NOMO-1 treated with dmso at 0.1 percent for 144 hours (cell line): ENCODE data around the gene SLC6A14.

ENCODE experiments used
- DNase-seq: peaks from one replicate; lab custom pipeline; 2025; ENCODE audit not compliant: unreplicated experiment; lab: John Stamatoyannopoulos, UW

SLC6A14 gene, protein sequence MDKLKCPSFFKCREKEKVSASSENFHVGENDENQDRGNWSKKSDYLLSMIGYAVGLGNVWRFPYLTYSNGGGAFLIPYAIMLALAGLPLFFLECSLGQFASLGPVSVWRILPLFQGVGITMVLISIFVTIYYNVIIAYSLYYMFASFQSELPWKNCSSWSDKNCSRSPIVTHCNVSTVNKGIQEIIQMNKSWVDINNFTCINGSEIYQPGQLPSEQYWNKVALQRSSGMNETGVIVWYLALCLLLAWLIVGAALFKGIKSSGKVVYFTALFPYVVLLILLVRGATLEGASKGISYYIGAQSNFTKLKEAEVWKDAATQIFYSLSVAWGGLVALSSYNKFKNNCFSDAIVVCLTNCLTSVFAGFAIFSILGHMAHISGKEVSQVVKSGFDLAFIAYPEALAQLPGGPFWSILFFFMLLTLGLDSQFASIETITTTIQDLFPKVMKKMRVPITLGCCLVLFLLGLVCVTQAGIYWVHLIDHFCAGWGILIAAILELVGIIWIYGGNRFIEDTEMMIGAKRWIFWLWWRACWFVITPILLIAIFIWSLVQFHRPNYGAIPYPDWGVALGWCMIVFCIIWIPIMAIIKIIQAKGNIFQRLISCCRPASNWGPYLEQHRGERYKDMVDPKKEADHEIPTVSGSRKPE

DNA sequence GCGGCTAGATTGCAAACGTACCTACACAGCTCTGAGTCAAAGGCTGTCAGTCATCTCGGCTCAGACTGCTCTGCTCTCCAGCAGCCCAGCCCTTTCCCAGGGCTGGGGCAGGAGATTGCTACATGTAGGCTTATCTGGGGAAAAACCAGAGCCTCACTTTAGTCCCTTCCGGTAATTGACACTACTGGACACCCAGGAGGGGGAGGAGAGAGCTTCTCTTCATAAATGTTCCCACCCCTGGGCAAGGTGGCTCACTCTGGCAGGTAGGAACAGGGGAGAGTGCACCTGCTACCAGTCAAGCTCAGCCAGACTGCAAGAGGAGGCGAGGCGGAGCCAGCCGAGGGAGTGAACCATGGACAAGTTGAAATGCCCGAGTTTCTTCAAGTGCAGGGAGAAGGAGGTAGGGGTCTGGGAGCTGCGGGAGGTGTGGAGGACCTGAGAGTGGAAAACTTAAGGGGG, at the start of gene SLC6A14:
Gene SLC6A14 (plus strand): TSS at position 249 of the 459 bp plus-strand sequence. CDS start 104 bp downstream, at position 353.
- no peak for DNase-seq

DNA sequence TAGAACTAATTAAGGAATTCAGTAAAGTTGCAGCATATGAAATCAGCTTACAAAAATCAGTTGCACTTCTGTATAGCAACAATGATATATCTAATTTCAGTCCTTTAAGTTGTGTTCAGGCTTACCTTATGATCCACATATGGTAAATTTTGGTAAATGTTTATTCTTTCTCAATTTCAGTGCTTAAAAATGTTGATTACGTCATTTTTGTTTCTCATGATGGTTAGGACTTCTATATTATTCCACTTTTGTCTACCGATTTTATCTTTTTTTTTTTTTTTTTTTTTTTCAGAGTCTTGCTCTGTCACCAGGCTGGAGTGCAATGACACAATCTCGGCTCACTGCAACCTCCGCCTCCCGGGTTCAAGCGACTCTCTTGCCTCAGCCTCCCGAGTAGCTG, 40.7 kb upstream of the SLC6A14 start:
- no peak for DNase-seq

DNA sequence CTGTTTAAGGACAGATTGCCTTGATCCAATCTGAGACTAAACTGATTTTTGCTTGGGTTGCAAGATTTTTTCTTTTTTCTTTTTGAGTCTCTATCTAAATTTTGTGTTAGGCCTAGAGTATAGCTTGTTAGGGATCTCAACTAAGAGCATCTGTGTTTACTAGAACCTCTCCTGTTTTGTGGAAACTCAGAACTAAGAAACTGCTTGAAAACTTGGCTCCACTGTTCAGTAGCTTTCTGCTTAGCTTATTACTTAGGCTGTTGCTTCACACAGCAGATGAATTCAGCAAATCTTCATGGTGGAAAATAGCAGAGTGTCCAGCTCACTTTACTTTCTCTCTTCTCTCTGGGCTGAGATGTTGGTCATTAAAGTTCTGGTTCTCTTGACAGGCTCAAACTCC, 36.7 kb upstream of the SLC6A14 start:
- DNase-seq = no peak

DNA sequence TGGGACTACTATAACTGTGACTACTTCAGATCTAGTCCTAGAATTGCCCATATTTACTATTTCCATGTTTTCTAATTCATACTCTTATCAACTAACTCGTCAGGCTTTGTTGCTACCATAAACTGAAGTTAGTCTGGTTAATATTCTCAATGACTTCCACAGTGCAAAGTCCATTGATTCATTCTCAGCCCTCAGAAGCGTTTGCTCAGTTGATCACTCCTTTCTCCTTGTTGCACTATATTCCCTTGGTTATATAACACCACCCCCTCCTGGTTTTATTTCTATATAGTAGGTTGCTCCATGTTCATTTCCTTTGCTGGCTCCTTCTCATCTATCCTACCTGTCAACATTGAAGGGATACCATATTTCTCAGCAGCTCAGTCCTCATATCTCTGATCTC, 27.2 kb upstream of the SLC6A14 start:
- DNase-seq = no peak

DNA sequence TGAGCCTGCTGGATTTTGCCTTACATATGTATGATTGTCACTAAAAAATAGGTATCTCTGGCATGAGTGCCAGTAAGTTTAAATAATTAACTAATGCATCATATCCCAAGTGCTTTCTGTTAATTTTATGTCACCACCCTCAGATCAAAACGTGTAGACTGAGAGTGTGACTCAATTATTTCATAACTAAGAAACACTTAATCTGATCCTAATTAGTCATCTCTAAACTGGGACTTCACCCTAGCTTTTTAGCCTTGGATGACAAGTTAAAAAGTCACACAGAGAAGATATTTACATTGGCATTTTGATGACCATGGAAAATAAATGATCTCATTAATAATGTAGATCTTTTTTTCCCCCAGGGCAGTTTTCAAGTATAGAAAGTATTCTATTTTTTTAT, 23.1 kb upstream of the SLC6A14 start:
- DNase-seq = no peak

DNA sequence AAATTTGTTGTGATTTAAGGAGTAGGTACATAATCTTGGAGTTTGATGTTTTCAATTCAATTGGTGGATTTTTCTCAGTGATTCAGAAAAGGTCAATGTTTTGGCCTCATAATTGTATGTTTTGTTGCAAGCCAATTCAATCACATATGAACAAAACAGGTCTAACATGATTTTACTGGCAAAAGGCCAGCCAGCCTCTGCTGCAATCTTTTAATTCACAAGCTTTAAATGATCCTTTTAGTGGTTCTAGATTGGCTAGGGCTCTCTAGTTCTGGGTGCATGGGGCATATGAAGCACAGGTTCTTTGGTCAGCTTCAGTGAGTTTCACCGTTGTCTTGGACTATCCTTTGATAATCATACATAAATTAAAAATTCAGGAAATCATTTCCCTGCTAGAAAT, 19.2 kb upstream of the SLC6A14 start:
- no peak for DNase-seq

DNA sequence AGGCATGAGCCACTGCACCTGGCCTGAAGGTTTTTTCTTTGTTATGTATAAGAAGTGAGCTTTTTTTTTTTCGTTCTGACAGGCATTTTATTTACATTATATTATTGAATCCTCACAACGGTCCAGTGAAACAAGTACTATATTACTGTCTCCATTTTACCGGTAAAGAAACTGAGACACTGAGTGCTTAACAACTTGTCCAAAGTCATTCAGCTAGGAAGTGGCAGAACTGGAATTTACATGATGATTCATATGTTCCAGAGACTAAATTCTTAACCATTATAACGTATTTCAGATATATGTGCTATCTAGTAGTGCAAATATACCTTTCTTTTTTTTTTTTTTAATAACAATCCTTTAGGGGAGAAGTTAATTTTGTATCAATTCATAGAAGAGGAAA, 18.4 kb upstream of the SLC6A14 start:
- DNase-seq = no peak

DNA sequence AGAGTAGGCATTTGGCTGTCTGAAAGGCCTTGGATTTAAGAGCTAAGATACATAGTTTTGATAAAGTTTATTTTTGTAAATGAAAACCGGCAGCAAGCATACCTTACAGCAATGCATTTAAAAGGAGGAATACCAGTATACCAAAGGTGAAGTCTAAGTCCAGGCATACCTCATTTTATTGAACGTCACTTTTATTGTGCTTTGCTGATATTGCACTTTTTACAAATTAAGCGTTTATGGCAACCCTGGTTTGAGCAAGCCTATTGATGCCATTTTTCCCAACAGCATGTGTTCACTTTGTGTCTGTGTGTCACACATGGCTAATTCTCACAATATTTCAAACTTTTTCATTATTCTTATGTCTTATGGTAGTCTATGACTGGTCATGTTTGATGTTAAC, 8.4 kb upstream of the SLC6A14 start:
- DNase-seq = no peak

DNA sequence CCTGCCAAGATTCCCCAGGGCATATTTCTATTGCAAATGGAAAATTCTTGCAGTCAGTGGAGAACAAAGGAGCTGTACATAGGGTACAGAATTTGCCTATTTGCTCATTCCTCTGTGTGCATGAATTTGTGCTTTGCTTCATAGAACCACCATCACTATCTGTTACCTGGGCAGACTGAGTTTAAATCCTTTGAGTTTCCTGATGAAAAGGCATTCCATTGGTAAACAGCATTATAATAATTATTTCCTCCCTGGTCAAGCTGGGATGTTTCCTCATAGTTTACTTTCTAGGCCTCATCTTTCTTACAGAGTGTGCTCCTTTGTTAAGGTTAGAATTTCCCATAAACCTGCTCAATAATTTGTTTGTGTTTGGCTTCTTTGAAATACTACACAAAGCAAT, 809 bp upstream of the SLC6A14 start:
- DNase-seq = no peak

DNA sequence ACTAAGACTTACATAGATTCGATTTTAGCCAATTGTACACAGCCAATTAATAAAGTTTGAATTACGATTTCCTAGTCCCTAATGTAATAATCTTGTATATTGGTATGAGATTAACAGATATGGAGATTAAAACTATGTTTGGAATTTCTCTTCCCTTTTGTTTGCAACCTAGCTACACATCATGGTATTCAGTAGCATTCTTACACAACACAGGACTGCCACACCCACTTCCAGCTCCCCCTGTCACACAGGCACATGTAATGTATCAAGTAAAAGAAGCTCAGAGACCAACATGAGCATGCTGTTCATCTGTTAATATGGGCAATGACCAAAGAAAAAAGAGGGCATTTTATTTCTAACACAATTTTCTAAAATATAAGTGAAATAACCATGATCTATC, 12.8 kb downstream of the SLC6A14 start:
- DNase-seq = no peak

DNA sequence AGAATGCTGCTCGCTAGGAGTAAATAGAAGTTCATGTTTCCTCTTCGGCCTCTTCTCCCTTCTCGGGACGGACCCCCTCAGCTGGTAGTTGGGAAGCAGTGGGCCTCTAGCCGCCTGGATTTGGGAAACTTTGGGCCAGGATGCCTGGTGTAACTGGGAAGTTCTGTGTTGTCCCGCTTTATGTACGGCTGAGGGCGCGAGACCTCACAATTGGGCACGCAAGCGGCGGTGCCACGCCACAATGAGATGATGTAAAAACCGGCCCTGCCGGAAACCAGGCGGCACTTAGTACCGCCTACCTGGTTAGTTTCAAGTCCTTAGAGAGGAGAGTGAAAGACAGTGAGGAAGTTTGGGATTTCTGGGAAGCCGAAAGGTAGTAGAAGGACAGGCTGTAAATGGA, 26.4 kb downstream of the SLC6A14 start, which contains the start of gene CT83:
Gene CT83 (minus strand): TSS at position 155 of the 400 bp plus-strand sequence. CDS start 120 bp downstream, at position 35.
- DNase-seq = no peak

DNA sequence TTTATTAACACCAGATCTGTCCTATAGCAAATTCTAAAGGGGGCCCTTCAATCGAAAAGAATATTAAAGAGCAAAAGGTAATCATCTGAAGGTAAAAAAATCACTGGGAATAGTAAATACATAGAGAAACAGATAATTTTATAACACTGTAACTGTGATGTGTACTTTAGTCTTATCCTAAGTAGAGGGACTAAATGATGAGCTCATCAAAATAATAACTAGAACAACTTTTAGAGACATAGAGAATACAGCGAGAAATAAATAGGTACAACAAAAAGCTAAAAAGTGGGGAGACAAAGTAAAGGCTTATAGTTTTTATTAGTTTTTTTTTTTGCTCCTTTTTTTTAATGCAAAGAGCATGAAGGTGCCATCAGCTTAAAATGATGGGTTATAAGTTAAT, 43.7 kb downstream of the SLC6A14 start:
- DNase-seq = no peak

DNA sequence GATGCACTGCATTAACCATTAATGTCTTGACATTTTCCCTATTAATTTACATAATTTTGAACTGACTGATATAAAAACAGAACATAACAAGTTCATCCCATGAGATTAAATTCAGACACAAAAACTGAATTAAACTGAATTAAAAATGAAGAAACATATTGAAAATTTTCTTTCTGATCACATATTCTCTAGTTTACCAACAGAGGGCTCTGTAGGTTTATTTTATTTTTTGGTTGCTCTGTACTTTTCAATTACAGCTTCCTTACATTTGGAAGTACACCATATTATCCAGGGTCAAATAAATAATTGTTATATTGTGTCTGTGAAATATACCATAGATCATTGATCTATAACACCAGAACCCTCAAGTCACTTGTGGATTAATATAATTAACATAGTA, 53.7 kb downstream of the SLC6A14 start:
- DNase-seq = no peak

DNA sequence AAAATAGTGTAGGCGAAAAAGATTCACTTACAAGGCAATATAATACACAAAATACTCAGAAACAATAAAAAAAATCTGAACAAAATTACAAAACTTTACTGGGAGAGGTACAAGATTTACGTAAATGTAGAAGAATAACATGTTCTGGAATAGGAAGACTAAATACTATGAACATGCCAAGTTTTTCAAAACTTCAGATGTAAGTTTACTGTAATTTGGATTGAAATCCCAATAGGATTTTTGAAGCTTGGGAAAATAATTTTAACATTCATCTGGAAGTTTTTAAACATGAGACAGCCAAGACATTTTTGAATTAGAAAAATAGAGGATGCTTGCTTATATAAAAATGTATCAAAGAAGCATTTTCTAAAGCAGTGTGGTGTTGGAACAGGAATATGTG, 56.9 kb downstream of the SLC6A14 start:
- no peak for DNase-seq

DNA sequence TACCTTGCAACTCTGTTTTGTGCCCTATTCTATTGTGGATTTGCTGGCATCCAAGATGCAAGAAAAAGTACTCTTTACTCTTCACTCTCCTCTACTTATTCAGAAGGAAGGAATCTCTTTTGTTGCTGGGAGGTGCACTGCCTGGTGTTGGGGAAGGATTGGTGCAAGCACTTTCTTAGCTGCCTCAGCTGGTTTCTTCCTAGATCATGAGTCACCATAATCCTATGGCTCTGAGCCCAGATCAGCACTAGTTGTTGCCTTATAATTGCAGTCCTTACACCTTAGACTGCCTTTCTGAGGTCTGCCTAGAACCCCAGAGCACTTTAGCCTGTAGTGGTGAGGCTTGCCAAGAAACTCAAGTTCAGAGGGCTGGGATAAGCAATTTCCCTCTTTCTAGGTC, 63.4 kb downstream of the SLC6A14 start:
- no peak for DNase-seq
